IMR-90 (cell line): Measurements from ENCODE around the gene ADGRL3. TPM values are rescaled to one million over a fixed set of nuclear protein-coding genes. Genes with fewer than 3 reads are reported as not detected.

Experiments
- ATAC-seq: fragments of 200-7000 bp; cut with Tn5 transposase; 2 replicates; pipeline ENCODE4 v1.9.1; 2020; ENCODE audit warnings: low read depth, mild to moderate bottlenecking, moderate library complexity
- BruUV-seq: library from RNA; stranded (reverse); fragments of 400-500 nt; replicated peaks from 2 replicates; lab custom pipeline; 2021; lab: Mats Ljungman, UMichigan
- CTCF ChIA-PET: fragments of 300-600 bp; formaldehyde crosslinking; extraction: SDS; loops from one replicate; lab custom pipeline; 2021; ENCODE audit warnings: antibody characterized with exemption; lab: Yijun Ruan, JAX
- POLR2A ChIA-PET: fragments of 300-600 bp; sonication (Branson Sonifier 250); formaldehyde crosslinking; loops from one replicate; lab custom pipeline; 2022; ENCODE audit warnings: antibody characterized with exemption; ENCODE audit not compliant: unreplicated experiment; lab: Charles Lee
- DNase-seq: peaks from one replicate; pipeline ENCODE4 v3.0.0; 2013
- H2AFZ ChIP-seq: replicated peaks from 2 replicates; pipeline ENCODE3; 2013; ENCODE audit warnings: low read length, mild to moderate bottlenecking; ENCODE audit not compliant: poor library complexity
- H2AK5ac ChIP-seq: 2 replicates; pipeline ENCODE4 v1.6.1; 2013; ENCODE audit warnings: low read depth, low read length, inconsistent platforms
- H2AK9ac ChIP-seq: replicated peaks from 2 replicates; pipeline ENCODE3; 2013; ENCODE audit warnings: mild to moderate bottlenecking, low read depth, low read length, moderate library complexity; ENCODE audit not compliant: poor library complexity
- H2BK120ac ChIP-seq: 2 replicates; pipeline ENCODE4 v1.6.1; 2013; ENCODE audit warnings: low read depth, low read length, inconsistent platforms
- H2BK15ac ChIP-seq: 3 replicates; pipeline ENCODE4 v1.6.1; 2013; ENCODE audit warnings: low read depth, low read length, inconsistent platforms
- H2BK20ac ChIP-seq: 2 replicates; pipeline ENCODE4 v1.6.1; 2013; ENCODE audit warnings: low read depth, mild to moderate bottlenecking, inconsistent platforms, low read length, moderate library complexity
- H2BK5ac ChIP-seq: 2 replicates; pipeline ENCODE4 v1.6.1; 2013; ENCODE audit warnings: mild to moderate bottlenecking, low read depth, low read length, inconsistent platforms; ENCODE audit not compliant: poor library complexity, severe bottlenecking
- H3K14ac ChIP-seq: replicated peaks from 2 replicates; pipeline ENCODE4 v1.6.1; 2013; ENCODE audit warnings: low read depth, low read length, inconsistent platforms
- H3K18ac ChIP-seq: 2 replicates; pipeline ENCODE4 v1.6.1; 2013; ENCODE audit warnings: low read depth, low read length, control low read depth
- H3K23ac ChIP-seq: 2 replicates; pipeline ENCODE4 v1.6.1; 2013; ENCODE audit warnings: low read depth, low read length, inconsistent platforms
- H3K27ac ChIP-seq: 2 replicates; pipeline ENCODE4 v1.5.1; 2013; ENCODE audit warnings: mild to moderate bottlenecking, control low read depth, low read length; ENCODE audit not compliant: insufficient read depth
- H3K27me3 ChIP-seq: 2 replicates; pipeline ENCODE4 v1.6.1; 2013; ENCODE audit warnings: low read length; ENCODE audit not compliant: control insufficient read depth, insufficient read depth
- H3K36me3 ChIP-seq: 2 replicates; pipeline ENCODE4 v1.6.1; 2013; ENCODE audit warnings: low read length, mixed read lengths; ENCODE audit not compliant: control insufficient read depth, insufficient read depth
- H3K4ac ChIP-seq: 2 replicates; pipeline ENCODE4 v1.6.1; 2013; ENCODE audit warnings: low read depth, low read length, inconsistent platforms
- H3K4me1 ChIP-seq: 2 replicates; pipeline ENCODE4 v1.6.1; 2013; ENCODE audit warnings: low read length, mixed read lengths; ENCODE audit not compliant: control insufficient read depth, insufficient read depth
- H3K4me2 ChIP-seq: 2 replicates; pipeline ENCODE4 v1.6.1; 2013; ENCODE audit warnings: low read depth, mild to moderate bottlenecking, control low read depth, low read length, moderate library complexity
- H3K4me3 ChIP-seq: 2 replicates; pipeline ENCODE4 v1.5.1; 2013; ENCODE audit warnings: low read depth, mild to moderate bottlenecking, control low read depth, low read length, moderate library complexity; ENCODE audit not compliant: insufficient read depth
- H3K56ac ChIP-seq: 2 replicates; pipeline ENCODE4 v1.6.1; 2013; ENCODE audit warnings: low read length, inconsistent platforms; ENCODE audit not compliant: insufficient read depth; ENCODE audit errors: extremely low read depth
- H3K79me1 ChIP-seq, 2 experiments: 2 replicates each; pipeline ENCODE4 v1.6.1; 2013; ENCODE audit warnings: low read length in 2 of 2, inconsistent platforms in 1 of 2, low read depth in 1 of 2
- H3K9ac ChIP-seq: 2 replicates; pipeline ENCODE4 v1.6.1; 2013; ENCODE audit warnings: low read depth, low read length, control low read depth
- H3K9me1 ChIP-seq: 2 replicates; pipeline ENCODE4 v1.6.1; 2013; ENCODE audit warnings: low read length, inconsistent platforms; ENCODE audit not compliant: insufficient read depth
- H3K9me3 ChIP-seq: 2 replicates; pipeline ENCODE4 v1.6.1; 2013; ENCODE audit warnings: low read length; ENCODE audit not compliant: control insufficient read depth, insufficient read depth
- H4K20me1 ChIP-seq: 2 replicates; pipeline ENCODE4 v1.6.1; 2013; ENCODE audit warnings: low read length, inconsistent platforms; ENCODE audit not compliant: insufficient read depth
- H4K5ac ChIP-seq: 2 replicates; pipeline ENCODE4 v1.6.1; 2013; ENCODE audit warnings: mild to moderate bottlenecking, low read depth, low read length, control low read depth
- H4K8ac ChIP-seq, 2 experiments: 2 replicates each; pipeline ENCODE4 v1.6.1; 2013; ENCODE audit warnings: low read depth in 2 of 2, low read length in 2 of 2, control low read depth in 1 of 2, inconsistent platforms in 1 of 2
- H4K91ac ChIP-seq: 2 replicates; pipeline ENCODE4 v1.6.1; 2013; ENCODE audit warnings: low read depth, low read length, inconsistent platforms; ENCODE audit not compliant: insufficient read depth
- MAFK ChIP-seq: IDR thresholded peaks from 2 replicates; pipeline ENCODE4 v1.6.1; 2012; ENCODE audit warnings: low read depth, low read length, improper control_type of control experiment
- RAD21 ChIP-seq: IDR thresholded peaks from 2 replicates; pipeline ENCODE4 v1.6.1; 2012; ENCODE audit warnings: low read length, improper control_type of control experiment
- WGBS, 2 experiments: methylation state at CpG; one replicate each; pipeline versions ENCODE4 v1.1.5 to v1.1.7; 2013; ENCODE audit warnings: missing lambda C conversion rate in 2 of 2; ENCODE audit not compliant: insufficient read length in 1 of 2; ENCODE audit errors: extremely low coverage in 2 of 2; 5-methylcytosine and 5-hydroxymethylcytosine counted together
- dilution Hi-C: fragments of 300-500 bp; cut with HindIII; formaldehyde crosslinking; loops from one replicate; pipeline ENCODE4 v1.14.3; 2018; ENCODE audit warnings: low sequenced_read_pairs; ENCODE audit not compliant: unreplicated experiment
- in situ Hi-C: fragments of 300-500 bp; cut with MboI; formaldehyde crosslinking; loops from 3 replicates; pipeline ENCODE4 v1.14.3; 2019; ENCODE audit warnings: low sequenced_read_pairs, inconsistent platforms, mixed read lengths
- intact Hi-C: fragments of 100-400 bp; cut with micrococcal nuclease; formaldehyde crosslinking; loops from 2 replicates; pipeline ENCODE4 v1.10.0; 2022
- polyA plus RNA-seq, 3 experiments: library from polyadenylated mRNA; depleted of rRNA; stranded (reverse); fragments of >200 nt; gene quantifications; 2 replicates each; pipeline ENCODE4 v1.2.3, GENCODE V29; 2012; ENCODE audit warnings: low replicate concordance in 1 of 3
- total RNA-seq: library from RNA; depleted of rRNA; stranded (reverse); fragments of >200 nt; gene quantifications from 2 replicates; pipeline ENCODE4 v1.2.3, GENCODE V29; 2012

The ADGRL3 gene
- total and polyA plus RNA-seq, 2 of the 4 experiments (the other 2 are of a cell fraction) = 0.46 to 2.5 TPM

GRCh38 chr4:61198686-61199085 lies 1.4 kb upstream of the ADGRL3 start:
- H3K4ac ChIP-seq = no peak overlapping the region
- H3K4me3 ChIP-seq = no peak overlapping the region
- H3K9ac ChIP-seq = no peak overlapping the region
- H4K91ac ChIP-seq = no peak overlapping the region
- no peak overlapping the region for H3K23ac ChIP-seq
- no peak overlapping the region for H3K14ac ChIP-seq
- in situ Hi-C loops = no loop called here
- ChIA-PET CTCF (no interaction called here), POLR2A (no interaction called here)
- H2AFZ ChIP-seq = no peak overlapping the region
- WGBS, 2 experiments = no CpG with 5 or more reads among the region's 1 CpG
- H4K20me1 ChIP-seq = no peaks in the 10 kb centered on the region
- H3K18ac ChIP-seq = no peak overlapping the region
- H4K5ac ChIP-seq = no peak overlapping the region
- no peak overlapping the region for H2BK20ac ChIP-seq
- no peaks in the 10 kb centered on the region for H3K79me1 ChIP-seq
- no peak overlapping the region for H2BK5ac ChIP-seq
- H4K8ac ChIP-seq = no peak overlapping the region
- H2AK5ac ChIP-seq = no peak overlapping the region
- H3K27me3 ChIP-seq = peaks cover 33% of the 10 kb centered on the region
- H2BK15ac ChIP-seq = no peak overlapping the region
- TF ChIP-seq MAFK (no peak), RAD21 (no peak)
- intact Hi-C loops = no loop called here
- no peak overlapping the region for H3K27ac ChIP-seq
- no peaks in the 10 kb centered on the region for H3K9me1 ChIP-seq
- no peak overlapping the region for H3K4me2 ChIP-seq
- dilution Hi-C loops = no loop called here
- DNase-seq (no peak), ATAC-seq (no peak)
- no peaks in the 10 kb centered on the region for H3K36me3 ChIP-seq
- no peaks in the 10 kb centered on the region for H3K4me1 ChIP-seq
- H2BK120ac ChIP-seq = no peak overlapping the region
- no TSS peak for BruUV-seq
- H3K56ac ChIP-seq = no peak overlapping the region
- no peak overlapping the region for H2AK9ac ChIP-seq
- H3K9me3 ChIP-seq = no peaks in the 10 kb centered on the region
